HUES64 (cell line): ENCODE results near the gene CTDNEP1.

ENCODE experiments used
- H3K27ac ChIP-seq: 2 replicates; pipeline ENCODE4 v1.7.0; 2013; ENCODE audit warnings: low read depth, low read length, inconsistent platforms
- H3K27me3 ChIP-seq: 2 replicates; pipeline ENCODE4 v1.6.1; 2013; ENCODE audit warnings: mild to moderate bottlenecking, low read length; ENCODE audit not compliant: insufficient read depth
- H3K36me3 ChIP-seq: 2 replicates; pipeline ENCODE4 v1.6.1; 2013; ENCODE audit warnings: mild to moderate bottlenecking, low read length; ENCODE audit not compliant: insufficient read depth
- H3K4me1 ChIP-seq: 2 replicates; pipeline ENCODE4 v1.6.1; 2013; ENCODE audit warnings: mild to moderate bottlenecking, low read length, moderate library complexity; ENCODE audit not compliant: insufficient read depth
- H3K4me3 ChIP-seq: 2 replicates; pipeline ENCODE4 v1.5.1; 2013; ENCODE audit warnings: mild to moderate bottlenecking, low read length, moderate library complexity
- H3K9ac ChIP-seq: 2 replicates; pipeline ENCODE4 v1.6.1; 2013; ENCODE audit warnings: mild to moderate bottlenecking, low read depth, low read length
- H3K9me3 ChIP-seq: 2 replicates; pipeline ENCODE4 v1.6.1; 2013; ENCODE audit warnings: low read depth, low read length; ENCODE audit not compliant: insufficient read depth
- WGBS: fragments of 150-250, 120-280 bp; methylation state at CpG from one replicate; pipeline ENCODE4 v1.1.7; 2013; ENCODE audit warnings: missing lambda C conversion rate; 5-methylcytosine and 5-hydroxymethylcytosine counted together

The CTDNEP1 gene

DNA sequence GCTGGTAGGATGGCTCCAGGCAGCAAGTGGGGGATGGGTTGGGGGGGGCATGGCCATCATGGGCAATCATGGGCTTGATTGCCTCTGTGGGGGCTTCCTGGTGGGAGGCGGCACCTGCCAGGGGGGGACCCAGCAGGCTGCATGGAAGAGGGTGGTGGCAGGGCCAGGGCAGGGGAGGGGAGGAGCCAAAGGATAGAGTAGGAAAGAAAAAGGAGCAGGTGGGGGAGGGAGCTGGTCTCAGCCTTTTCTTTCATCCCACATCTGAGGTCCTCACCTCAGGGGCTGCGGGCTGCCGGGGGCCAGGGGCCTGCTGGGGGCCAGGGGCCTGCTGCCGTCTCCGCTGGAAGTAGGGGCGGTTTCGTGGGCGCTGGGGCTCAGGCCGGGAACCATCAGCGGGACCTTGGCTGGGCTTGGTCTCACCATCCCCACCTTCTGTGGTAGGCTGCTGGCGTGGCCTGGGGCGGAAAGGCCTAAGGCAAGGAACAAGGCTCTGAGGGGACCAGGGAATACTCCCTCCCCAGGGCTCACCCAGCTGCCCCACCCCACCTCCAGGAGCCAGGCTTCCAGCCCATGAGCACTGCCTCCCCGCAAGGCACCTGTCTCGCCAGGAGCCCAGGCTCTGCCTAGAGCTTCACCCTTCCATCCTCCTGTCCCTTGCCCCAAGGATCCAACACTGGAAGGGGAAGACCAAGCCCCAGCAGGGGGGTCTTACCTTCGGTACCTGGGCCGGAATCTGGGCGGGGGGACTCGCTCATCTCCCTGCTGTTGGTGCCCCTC, 37.9 kb upstream of the CTDNEP1 start:
- Histone ChIP-seq H3K9ac (no peak overlapping the region), H3K9me3 (no peaks in the 10 kb centered on the region), H3K36me3 (peaks cover 2% of the 10 kb centered on the region; the same call in 1 of the 2 replicates), H3K4me3 (no peak overlapping the region), H3K27ac (no peak overlapping the region), H3K27me3 (peaks cover 20% of the 10 kb centered on the region), H3K4me1 (0 out of 2 replicates have a peak, but pooled peaks cover 10% of the 10 kb centered on the region)
- 77% methylated on average over 18 of the region's 18 CpGs for WGBS

DNA sequence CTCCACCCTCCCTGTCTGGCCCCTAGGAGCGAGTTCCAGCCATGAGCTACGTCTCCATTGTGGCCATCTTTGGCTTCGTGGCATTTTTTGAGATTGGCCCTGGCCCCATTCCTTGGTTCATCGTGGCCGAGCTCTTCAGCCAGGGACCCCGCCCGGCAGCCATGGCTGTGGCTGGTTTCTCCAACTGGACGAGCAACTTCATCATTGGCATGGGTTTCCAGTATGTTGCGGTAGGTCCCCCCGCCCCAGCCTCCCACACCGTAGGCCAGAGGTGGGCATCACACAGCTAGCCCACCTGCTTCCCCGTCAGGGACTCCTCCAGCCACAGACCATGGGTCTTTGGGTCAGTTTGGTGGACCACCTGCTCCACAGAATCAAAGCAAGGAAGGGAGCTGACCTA, 34.1 kb upstream of the CTDNEP1 start:
- Histone ChIP-seq H3K4me1 (no peaks in the 10 kb centered on the region), H3K9me3 (no peaks in the 10 kb centered on the region), H3K9ac (no peak overlapping the region), H3K36me3 (peaks cover 3% of the 10 kb centered on the region; the same call in 1 of the 2 replicates), H3K27me3 (peaks cover 13% of the 10 kb centered on the region), H3K27ac (no peak overlapping the region), H3K4me3 (no peak overlapping the region)
- WGBS, result 94% methylated on average over 12 of the region's 12 CpGs

- no peak overlapping the region for H3K4me3 ChIP-seq
- WGBS, result 94% methylated on average over 16 of the region's 16 CpGs
- H3K9me3 ChIP-seq, result no peaks in the 10 kb centered on the region
- H3K4me1 ChIP-seq, result peaks cover 4% of the 10 kb centered on the region; the same call in 1 of the 2 replicates
- no peak overlapping the region for H3K27ac ChIP-seq
- peaks cover 13% of the 10 kb centered on the region for H3K27me3 ChIP-seq
- H3K36me3 ChIP-seq, result peaks cover 3% of the 10 kb centered on the region; the same call in 1 of the 2 replicates
- H3K9ac ChIP-seq, result no peak overlapping the region
Measured at GRCh38 chr17:7284911-7285310, 33.4 kb upstream of the CTDNEP1 start.

DNA sequence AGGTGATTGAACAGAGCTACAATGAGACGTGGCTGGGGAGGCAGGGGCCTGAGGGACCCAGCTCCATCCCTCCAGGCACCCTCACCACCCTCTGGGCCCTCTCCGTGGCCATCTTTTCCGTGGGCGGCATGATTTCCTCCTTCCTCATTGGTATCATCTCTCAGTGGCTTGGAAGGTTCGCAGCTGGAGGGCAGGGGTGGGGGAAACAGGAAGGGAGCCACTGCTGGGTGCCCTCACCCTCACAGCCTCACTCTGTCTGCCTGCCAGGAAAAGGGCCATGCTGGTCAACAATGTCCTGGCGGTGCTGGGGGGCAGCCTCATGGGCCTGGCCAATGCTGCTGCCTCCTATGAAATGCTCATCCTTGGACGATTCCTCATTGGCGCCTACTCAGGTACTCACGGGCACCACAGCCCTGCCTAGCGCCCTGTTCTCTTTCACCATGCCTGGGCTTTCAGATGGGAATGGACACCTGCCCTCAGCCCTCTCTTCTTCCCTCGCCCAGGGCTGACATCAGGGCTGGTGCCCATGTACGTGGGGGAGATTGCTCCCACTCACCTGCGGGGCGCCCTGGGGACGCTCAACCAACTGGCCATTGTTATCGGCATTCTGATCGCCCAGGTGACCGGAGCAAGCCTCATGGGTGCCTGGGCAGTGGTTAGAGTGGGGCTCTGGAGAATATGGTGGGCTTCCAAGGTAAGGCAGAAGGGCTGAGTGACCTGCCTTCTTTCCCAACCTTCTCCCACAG, 32.1 kb upstream of the CTDNEP1 start:
- Histone ChIP-seq H3K27ac (no peak overlapping the region), H3K36me3 (peaks cover 3% of the 10 kb centered on the region; the same call in 1 of the 2 replicates), H3K27me3 (peaks cover 13% of the 10 kb centered on the region), H3K9me3 (no peaks in the 10 kb centered on the region), H3K4me3 (no peak overlapping the region), H3K9ac (no peak overlapping the region), H3K4me1 (peaks cover 6% of the 10 kb centered on the region; the same call in 1 of the 2 replicates)
- WGBS, result 88% methylated on average over 18 of the region's 18 CpGs

DNA sequence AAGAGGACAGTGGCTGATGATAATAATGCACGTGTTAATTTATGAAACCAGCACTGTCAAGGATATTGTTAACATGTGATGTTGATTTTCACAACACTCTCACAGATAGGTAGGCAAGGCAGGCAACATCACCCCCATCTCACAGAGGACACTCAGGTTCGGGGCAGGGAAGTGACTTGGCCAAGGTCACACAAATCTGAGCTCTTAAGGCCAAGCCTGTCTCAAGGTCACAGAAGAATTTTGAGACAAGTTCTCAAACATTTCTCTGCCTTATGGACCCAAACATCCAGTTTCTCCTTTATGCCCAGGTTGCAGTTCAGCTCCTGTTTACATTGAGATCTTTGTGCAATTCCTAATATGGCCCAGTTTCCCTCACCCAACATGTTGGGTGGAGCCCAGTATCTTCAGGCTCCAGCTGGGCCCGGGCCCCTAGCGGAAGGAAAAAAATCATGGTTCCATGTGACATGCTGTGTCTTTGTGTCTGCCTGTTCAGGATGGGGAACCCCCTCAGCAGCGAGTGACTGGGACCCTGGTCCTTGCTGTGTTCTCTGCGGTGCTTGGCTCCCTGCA, 31.3 kb upstream of the CTDNEP1 start:
- Histone ChIP-seq H3K4me3 (peak overlapping the region; percentile 81), H3K9ac (no peak overlapping the region)

GRCh38 chr17:7281953-7282751, 30.6 kb upstream of the CTDNEP1 start:
- WGBS, result 3% methylated on average over 43 of the region's 43 CpGs
- H3K27ac ChIP-seq, result no peak overlapping the region; the same call in 1 of the 2 replicates

More for the DNA sequence above, 31.3 kb upstream of the CTDNEP1 start:
- Histone ChIP-seq H3K9me3 (no peaks in the 10 kb centered on the region), H3K27ac (no peak overlapping the region), H3K36me3 (peaks cover 3% of the 10 kb centered on the region; the same call in 1 of the 2 replicates), H3K27me3 (peaks cover 13% of the 10 kb centered on the region), H3K4me1 (peaks cover 6% of the 10 kb centered on the region; the same call in 1 of the 2 replicates)
- 84% methylated on average over 6 of the region's 6 CpGs for WGBS

DNA sequence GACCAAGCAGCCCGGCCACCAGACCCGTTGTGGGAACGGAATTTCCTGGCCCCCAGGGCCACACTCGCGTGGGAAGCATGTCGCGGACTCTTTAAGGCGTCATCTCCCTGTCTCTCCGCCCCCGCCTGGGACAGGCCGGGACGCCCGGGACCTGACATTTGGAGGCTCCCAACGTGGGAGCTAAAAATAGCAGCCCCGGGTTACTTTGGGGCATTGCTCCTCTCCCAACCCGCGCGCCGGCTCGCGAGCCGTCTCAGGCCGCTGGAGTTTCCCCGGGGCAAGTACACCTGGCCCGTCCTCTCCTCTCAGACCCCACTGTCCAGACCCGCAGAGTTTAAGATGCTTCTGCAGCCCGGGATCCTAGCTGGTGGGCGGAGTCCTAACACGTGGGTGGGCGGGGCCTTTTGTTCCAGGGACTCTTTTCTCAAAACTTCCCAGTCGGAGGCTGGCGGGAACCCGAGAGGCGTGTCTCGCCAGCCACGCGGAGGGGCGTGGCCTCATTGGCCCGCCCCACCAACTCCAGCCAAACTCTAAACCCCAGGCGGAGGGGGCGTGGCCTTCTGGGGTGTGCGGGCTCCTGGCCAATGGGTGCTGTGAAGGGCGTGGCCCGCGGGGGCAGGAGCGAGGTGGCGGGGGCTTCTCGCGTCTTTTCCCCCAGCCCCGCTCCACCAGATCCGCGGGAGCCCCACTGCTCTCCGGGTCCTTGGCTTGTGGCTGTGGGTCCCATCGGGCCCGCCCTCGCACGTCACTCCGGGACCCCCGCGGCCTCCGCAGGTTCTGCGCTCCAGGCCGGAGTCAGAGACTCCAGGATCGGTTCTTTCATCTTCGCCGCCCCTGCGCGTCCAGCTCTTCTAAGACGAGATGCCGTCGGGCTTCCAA, 29.8 kb upstream of the CTDNEP1 start, which contains the start of gene SLC2A4:
SLC2A4 (plus strand) TSS at position 645 of the 879 bp plus-strand sequence; CDS start at position 862, 217 bp downstream.
- peak within 1 kb of the TSS; percentile 81 for H3K4me3 ChIP-seq
- peaks cover 6% of the 10 kb centered on the region; the same call in 1 of the 2 replicates for H3K4me1 ChIP-seq
- WGBS, result under 1% methylated on average over 71 of the region's 71 CpGs
- peak within 1 kb of the TSS; percentile 70 for H3K9ac ChIP-seq
- no peak within 1 kb of the TSS; the same call in 1 of the 2 replicates for H3K27ac ChIP-seq
- peaks cover 3% of the 10 kb centered on the region; the same call in 1 of the 2 replicates for H3K36me3 ChIP-seq
- no peaks in the 10 kb centered on the region for H3K9me3 ChIP-seq
- peaks cover 13% of the 10 kb centered on the region for H3K27me3 ChIP-seq

More at GRCh38 chr17:7281953-7282751, 30.6 kb upstream of the CTDNEP1 start:
- H3K9me3 ChIP-seq, result no peaks in the 10 kb centered on the region
- H3K4me1 ChIP-seq, result peaks cover 6% of the 10 kb centered on the region; the same call in 1 of the 2 replicates
- peak overlapping the region; percentile 70 for H3K9ac ChIP-seq
- H3K27me3 ChIP-seq, result peaks cover 13% of the 10 kb centered on the region
- peaks cover 3% of the 10 kb centered on the region; the same call in 1 of the 2 replicates for H3K36me3 ChIP-seq
- H3K4me3 ChIP-seq, result peak overlapping the region; percentile 81

- Histone ChIP-seq H3K27ac (no peak overlapping the region), H3K4me3 (peak overlapping the region; percentile 81), H3K27me3 (peaks cover 13% of the 10 kb centered on the region), H3K36me3 (0 out of 2 replicates have a peak, but pooled peaks cover 3% of the 10 kb centered on the region), H3K4me1 (peaks cover 6% of the 10 kb centered on the region; the same call in 1 of the 2 replicates), H3K9ac (peak overlapping the region; percentile 47), H3K9me3 (no peaks in the 10 kb centered on the region)
- under 1% methylated on average over 29 of the region's 29 CpGs for WGBS
Measured at GRCh38 chr17:7280519-7281073, 29.1 kb upstream of the CTDNEP1 start.

- WGBS, result 87% methylated on average over 8 of the region's 8 CpGs
- 0 out of 2 replicates have a peak, but pooled peaks cover 1% of the 10 kb centered on the region for H3K36me3 ChIP-seq
- no peak overlapping the region for H3K27ac ChIP-seq
- no peak overlapping the region for H3K9ac ChIP-seq
- no peaks in the 10 kb centered on the region for H3K9me3 ChIP-seq
- peaks cover 13% of the 10 kb centered on the region for H3K27me3 ChIP-seq
- H3K4me1 ChIP-seq, result peaks cover 6% of the 10 kb centered on the region; the same call in 1 of the 2 replicates
- H3K4me3 ChIP-seq, result no peak overlapping the region
Measured at GRCh38 chr17:7279448-7279847, 27.9 kb upstream of the CTDNEP1 start.
